ENCODE results near the gene CRYL1.

Gene CRYL1

DNA sequence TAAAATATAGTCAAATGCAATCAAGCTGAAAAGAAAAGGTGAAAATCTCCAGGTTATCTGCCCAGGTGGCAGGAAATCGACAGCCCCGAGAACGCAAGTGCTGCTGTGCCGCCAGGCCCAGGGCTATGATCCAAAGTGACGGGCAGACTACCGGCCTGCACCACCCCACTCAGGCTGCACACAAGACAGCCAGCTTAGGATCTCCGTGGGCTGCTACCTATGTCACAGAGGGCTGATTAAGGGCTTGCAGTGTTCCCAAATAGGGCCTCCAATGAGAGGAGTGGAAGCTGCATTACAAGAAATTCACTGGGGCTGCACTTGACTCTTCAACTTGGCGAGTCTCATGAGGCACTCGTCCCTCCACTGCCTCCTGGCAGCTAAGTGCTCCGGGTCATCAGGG, 121.8 kb downstream of the CRYL1 start:
- peaks cover 3% of the 10 kb centered on the region for H3K9me3 Mint-ChIP-seq
- peaks cover 4% of the 10 kb centered on the region for H3K27me3 Mint-ChIP-seq (ENCODE audit: low read depth)
- H3K4me3 Mint-ChIP-seq, result no peak overlapping the region
- H3K36me3 Mint-ChIP-seq (ENCODE audit: low read depth), result peaks cover 12% of the 10 kb centered on the region
- H3K27ac Mint-ChIP-seq, result no peak overlapping the region
- H3K4me1 Mint-ChIP-seq (ENCODE audit: low read depth), result peaks cover 20% of the 10 kb centered on the region

DNA sequence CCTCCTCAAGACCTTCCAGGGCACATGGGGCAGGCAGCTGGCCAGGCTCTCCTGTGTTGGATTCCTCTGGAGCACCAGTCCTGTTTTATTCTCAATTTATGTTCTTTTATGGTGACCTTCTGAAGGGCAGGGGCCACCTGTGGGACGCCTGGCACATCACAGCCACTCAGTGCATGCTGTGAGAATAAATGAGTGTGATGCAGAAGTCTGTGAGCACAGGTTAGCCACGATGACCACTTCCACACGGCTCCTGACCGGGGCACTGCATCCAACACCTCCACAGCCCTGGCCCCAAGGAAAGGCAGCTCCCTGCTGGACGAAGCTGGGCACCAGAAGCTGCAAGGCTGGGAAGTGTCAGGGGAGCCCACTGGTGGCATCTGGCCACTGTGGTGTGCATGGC, 122.8 kb downstream of the CRYL1 start:
- Mint-ChIP-seq H3K4me1 (ENCODE audit: low read depth) (peaks cover 20% of the 10 kb centered on the region), H3K9me3 (peaks cover 3% of the 10 kb centered on the region), H3K36me3 (ENCODE audit: low read depth) (peaks cover 10% of the 10 kb centered on the region), H3K27me3 (ENCODE audit: low read depth) (peaks cover 4% of the 10 kb centered on the region), H3K4me3 (no peak overlapping the region), H3K27ac (no peak overlapping the region)

DNA sequence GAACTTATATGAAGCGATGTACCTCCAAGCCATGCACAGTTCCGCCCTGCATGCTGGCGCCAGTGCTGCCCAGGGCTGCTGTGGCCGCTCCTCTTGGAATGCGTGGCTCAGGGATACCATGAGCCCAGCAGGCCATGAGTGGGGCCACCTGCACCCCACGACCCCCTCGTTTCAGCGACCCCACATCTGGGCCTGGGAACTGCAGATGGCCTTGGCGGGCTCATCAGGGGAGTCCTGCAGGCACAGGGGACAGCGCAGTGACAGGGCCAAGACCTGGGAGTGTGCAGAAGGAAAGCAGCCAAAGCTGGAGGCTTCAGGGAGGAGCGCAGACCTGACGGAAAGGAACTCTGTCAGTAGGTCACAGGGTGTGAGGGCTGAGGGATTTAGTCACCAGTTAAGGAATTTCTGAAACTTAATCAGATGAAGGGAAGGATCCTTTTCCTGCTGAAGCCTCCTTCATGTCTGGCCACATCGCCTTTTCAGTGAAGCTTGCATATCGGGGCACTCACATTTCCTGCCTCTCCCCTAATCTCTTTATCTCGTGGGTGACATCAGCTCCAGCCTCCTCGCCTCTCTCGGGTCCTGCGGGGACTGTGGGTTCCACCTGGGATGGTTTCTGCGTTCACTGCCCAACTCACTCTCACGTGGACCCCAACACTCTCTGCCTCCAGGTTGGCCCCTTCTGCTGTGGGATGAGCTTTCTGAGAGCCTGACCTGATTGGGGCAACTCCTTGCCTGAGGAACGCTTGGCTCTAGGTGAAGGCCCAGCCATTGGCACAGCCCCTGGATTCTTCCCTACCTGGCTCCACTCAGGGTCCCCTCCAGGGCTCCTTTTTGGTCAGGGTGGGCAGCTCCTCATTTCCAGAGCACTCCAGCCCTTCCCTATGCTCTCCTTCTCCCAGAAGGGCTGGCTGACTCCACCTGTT, 123.5 kb downstream of the CRYL1 start:
- H3K4me1 Mint-ChIP-seq (ENCODE audit: low read depth), result peaks cover 17% of the 10 kb centered on the region
- H3K27ac Mint-ChIP-seq, result no peak overlapping the region
- H3K36me3 Mint-ChIP-seq (ENCODE audit: low read depth), result peaks cover 5% of the 10 kb centered on the region
- H3K27me3 Mint-ChIP-seq (ENCODE audit: low read depth), result no peaks in the 10 kb centered on the region
- H3K9me3 Mint-ChIP-seq, result no peaks in the 10 kb centered on the region
- no peak overlapping the region for H3K4me3 Mint-ChIP-seq

DNA sequence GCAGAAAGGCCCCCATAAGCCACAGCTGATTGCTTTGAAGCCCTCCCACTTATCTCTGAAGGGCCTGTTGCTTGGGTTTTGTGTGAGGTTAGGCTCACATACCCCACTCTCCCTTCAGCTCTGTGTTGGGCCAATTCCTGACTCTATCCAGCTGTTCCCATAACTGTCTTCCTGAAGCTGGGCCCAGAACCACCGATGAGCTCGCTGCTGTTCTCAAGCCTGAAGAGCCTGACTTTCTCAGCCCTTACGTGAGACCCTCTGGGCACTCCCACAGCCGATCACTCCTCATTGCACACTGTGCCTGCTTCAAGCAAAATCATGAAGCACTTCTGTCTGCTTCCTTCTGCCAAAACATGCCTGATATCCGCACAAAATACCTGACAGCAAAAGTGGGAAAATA, 124.1 kb downstream of the CRYL1 start:
- Mint-ChIP-seq H3K27me3 (ENCODE audit: low read depth) (no peaks in the 10 kb centered on the region), H3K4me3 (no peak overlapping the region), H3K27ac (no peak overlapping the region)

DNA sequence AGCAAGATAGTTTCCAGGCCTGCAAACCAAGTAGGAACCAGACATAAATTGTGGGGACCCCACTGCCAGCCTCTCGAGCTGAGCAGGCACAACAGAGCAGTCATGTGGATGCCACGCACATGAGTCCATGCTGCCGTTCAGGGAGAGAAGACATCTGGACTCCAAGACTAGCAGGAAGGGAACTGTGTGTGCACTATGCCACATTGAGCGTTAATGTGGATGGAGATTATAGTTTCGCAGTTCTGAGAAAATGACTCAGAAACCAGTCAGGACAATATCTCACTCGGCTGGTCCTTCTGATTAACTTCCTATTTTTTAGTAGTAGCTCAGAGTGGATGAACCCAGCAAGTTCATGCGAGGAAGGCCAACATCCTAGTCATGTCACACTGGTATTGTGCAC, 124.9 kb downstream of the CRYL1 start:
- peaks cover 5% of the 10 kb centered on the region for H3K36me3 Mint-ChIP-seq (ENCODE audit: low read depth)
- peaks cover 17% of the 10 kb centered on the region for H3K4me1 Mint-ChIP-seq (ENCODE audit: low read depth)
- no peaks in the 10 kb centered on the region for H3K27me3 Mint-ChIP-seq (ENCODE audit: low read depth)

More for the DNA sequence above, 124.1 kb downstream of the CRYL1 start:
- peaks cover 5% of the 10 kb centered on the region for H3K36me3 Mint-ChIP-seq (ENCODE audit: low read depth)
- H3K9me3 Mint-ChIP-seq, result no peaks in the 10 kb centered on the region
- peaks cover 17% of the 10 kb centered on the region for H3K4me1 Mint-ChIP-seq (ENCODE audit: low read depth)

DNA sequence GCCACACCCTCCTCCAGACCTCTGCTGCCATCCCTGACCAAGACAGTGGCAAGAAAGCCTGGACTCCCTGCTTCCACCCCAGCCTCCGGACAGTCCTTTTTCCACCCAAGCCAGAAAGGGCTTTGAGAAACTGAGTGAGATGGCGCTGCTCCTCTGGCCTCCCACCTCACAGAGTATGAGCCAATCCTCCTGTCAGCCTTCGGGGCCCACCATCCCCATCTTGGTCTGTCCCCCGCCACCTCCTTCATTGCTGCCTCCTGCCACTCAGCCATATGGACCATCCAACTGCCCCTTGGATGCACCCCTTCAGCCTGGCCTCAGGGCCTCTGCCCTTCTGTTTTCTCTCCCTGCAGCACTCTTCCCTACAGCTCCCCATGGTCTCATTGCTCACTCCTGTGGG, 125.7 kb downstream of the CRYL1 start:
- H3K36me3 Mint-ChIP-seq (ENCODE audit: low read depth), result peaks cover 5% of the 10 kb centered on the region
- no peak overlapping the region for H3K4me3 Mint-ChIP-seq
- H3K4me1 Mint-ChIP-seq (ENCODE audit: low read depth), result peaks cover 14% of the 10 kb centered on the region
- no peak overlapping the region for H3K27ac Mint-ChIP-seq
- no peaks in the 10 kb centered on the region for H3K9me3 Mint-ChIP-seq
- H3K27me3 Mint-ChIP-seq (ENCODE audit: low read depth), result no peaks in the 10 kb centered on the region

More for the DNA sequence above, 124.9 kb downstream of the CRYL1 start:
- H3K27ac Mint-ChIP-seq, result no peak overlapping the region
- H3K9me3 Mint-ChIP-seq, result no peaks in the 10 kb centered on the region
- no peak overlapping the region for H3K4me3 Mint-ChIP-seq

DNA sequence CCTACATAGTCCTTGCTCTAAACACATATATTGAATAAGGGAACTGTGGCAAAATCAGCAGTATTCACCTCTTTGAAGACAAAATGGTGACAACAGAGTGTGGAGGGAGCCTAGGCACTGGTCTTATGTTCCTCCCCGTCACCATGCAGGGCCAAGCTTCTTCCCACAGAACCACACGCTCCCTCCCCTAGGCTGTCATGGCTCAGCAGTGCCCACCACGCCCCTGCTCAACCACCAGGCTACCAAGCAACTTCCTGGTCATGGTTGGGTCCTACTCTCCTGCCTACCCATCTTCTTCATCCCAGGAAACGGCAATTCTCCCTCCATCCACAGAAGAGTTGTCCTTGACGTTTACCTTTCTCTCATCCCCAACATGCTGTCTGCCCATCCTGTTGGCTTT, 126.1 kb downstream of the CRYL1 start:
- Mint-ChIP-seq H3K27me3 (ENCODE audit: low read depth) (no peaks in the 10 kb centered on the region), H3K27ac (no peak overlapping the region)

DNA sequence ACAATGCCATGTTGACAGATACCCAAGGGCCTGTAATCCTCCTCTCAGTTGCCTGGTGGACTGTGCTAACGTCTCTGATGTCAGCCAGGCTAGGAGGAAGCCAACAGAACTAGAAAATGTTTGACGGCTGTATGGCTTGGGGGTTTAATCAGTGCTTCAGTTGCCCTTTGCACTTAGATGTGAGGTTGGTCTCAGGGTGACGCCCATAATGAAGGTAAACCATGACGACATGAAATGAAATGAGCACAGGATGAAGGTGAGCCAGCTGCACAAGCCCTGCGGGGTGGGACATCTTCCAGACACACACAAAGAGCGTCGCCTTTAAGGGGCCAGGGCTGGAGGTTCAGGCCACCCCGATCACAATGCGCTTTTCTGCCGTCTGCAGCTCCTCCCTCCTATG, 127.2 kb downstream of the CRYL1 start:
- Mint-ChIP-seq H3K4me3 (no peak overlapping the region), H3K27me3 (ENCODE audit: low read depth) (no peaks in the 10 kb centered on the region), H3K27ac (no peak overlapping the region), H3K4me1 (ENCODE audit: low read depth) (peaks cover 14% of the 10 kb centered on the region), H3K36me3 (ENCODE audit: low read depth) (peaks cover 2% of the 10 kb centered on the region), H3K9me3 (no peaks in the 10 kb centered on the region)

More for the DNA sequence above, 126.1 kb downstream of the CRYL1 start:
- Mint-ChIP-seq H3K4me3 (no peak overlapping the region), H3K9me3 (no peaks in the 10 kb centered on the region), H3K4me1 (ENCODE audit: low read depth) (peaks cover 14% of the 10 kb centered on the region), H3K36me3 (ENCODE audit: low read depth) (peaks cover 5% of the 10 kb centered on the region)

DNA sequence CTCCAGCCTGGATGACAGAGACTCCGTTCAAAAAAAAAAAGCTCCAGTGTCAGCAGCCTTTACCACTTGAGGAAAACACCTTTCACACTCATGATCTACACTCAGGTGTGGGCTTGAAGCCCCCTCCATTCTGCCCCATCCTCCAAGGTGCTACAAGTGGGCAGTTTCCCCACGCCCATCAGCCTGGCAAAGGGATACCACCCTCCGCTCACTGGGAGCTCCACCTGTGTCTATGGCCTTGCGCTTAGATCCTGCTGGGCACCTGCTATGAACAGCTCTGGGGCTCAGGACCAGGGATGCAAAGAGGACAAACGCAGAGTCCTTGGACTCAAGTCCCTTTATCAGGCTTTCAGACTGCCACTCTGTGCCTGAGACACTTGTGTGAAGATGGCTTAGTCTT, 127.8 kb downstream of the CRYL1 start:
- H3K9me3 Mint-ChIP-seq, result no peaks in the 10 kb centered on the region
- no peak overlapping the region for H3K4me3 Mint-ChIP-seq

DNA sequence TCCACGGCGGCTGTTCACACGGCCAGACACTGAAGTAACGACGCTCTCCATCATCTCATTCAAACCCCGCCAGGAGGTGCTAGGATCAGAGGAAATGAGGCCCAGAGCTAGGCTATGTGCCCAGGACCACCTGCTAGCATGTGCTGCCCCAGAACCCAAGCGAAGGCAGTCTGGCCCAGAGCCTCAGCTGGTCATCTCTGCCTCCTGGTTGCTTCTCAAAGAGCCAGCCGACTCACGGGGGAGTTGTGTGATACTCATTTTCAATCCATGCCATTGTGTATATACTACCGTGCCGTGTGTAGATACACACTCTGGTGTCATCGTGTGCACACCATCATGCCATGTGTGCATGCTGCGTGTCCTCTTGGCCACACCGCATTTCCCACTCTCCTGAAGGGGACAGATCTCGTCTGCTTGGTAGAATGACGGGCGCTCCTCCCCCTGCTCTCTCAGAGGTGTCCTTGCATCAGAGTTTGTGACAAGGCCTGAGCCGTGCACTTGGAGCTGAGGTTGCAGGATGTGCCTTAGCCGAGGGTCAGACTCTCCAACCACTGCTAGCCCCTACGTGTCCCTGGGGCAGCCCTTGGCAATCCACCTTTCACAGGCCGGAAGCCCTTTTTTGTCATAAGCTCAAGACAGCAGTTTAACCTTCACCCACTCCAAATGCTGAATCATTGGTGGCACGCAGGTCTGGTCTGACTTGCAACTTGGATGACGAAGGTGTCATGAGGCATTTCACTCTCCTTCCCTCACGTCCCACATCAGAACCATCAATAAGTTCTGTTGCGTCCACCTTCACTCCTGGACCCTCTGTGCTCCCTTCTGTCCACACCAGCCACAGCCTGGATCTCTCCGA, 130.4 kb downstream of the CRYL1 start:
- no peaks in the 10 kb centered on the region for H3K9me3 Mint-ChIP-seq
- no peaks in the 10 kb centered on the region for H3K27me3 Mint-ChIP-seq (ENCODE audit: low read depth)
- H3K36me3 Mint-ChIP-seq (ENCODE audit: low read depth), result peaks cover 2% of the 10 kb centered on the region
- no peak overlapping the region for H3K27ac Mint-ChIP-seq
- no peak overlapping the region for H3K4me3 Mint-ChIP-seq
- H3K4me1 Mint-ChIP-seq (ENCODE audit: low read depth), result peaks cover 2% of the 10 kb centered on the region

More for the DNA sequence above, 127.8 kb downstream of the CRYL1 start:
- peaks cover 2% of the 10 kb centered on the region for H3K36me3 Mint-ChIP-seq (ENCODE audit: low read depth)
- peaks cover 13% of the 10 kb centered on the region for H3K4me1 Mint-ChIP-seq (ENCODE audit: low read depth)
- H3K27ac Mint-ChIP-seq, result no peak overlapping the region
- H3K27me3 Mint-ChIP-seq (ENCODE audit: low read depth), result no peaks in the 10 kb centered on the region

DNA sequence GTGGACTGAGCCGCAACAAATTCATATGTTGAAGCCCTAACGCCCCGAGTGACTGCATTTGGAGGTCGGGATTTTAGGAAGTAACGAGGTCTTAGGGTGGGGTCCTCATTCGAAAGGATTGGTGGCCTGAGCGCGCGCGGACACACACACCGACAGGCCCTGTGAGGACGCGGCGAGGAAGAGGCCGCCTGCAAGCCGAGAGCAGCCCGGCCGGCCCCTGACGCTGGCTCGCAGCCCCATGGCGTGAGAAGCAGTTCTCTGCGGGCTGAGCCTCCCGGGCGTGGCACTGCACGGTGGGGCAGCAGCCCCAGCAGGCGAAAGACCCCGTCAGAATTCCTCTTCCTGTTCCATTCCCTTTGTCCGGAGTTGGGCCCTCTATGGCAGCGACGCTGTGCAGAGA, 131.2 kb downstream of the CRYL1 start:
- H3K36me3 Mint-ChIP-seq (ENCODE audit: low read depth), result no peaks in the 10 kb centered on the region
- no peaks in the 10 kb centered on the region for H3K4me1 Mint-ChIP-seq (ENCODE audit: low read depth)
- no peaks in the 10 kb centered on the region for H3K27me3 Mint-ChIP-seq (ENCODE audit: low read depth)
- H3K9me3 Mint-ChIP-seq, result no peaks in the 10 kb centered on the region
- H3K4me3 Mint-ChIP-seq, result no peak overlapping the region
- H3K27ac Mint-ChIP-seq, result no peak overlapping the region

DNA sequence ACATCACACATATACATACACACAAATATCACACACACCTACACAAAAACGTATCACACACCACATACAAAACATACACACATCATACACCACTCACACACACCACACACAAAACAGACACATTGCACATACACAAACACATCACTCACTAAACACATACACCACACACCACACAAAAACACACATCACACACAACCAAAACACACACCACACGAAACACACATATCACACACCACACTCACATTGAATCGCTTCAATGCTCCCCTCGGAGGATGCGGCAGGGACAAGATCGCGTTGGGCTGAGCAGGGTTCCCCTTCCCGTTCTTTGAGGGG, 131.5 kb downstream of the CRYL1 start:
- H3K4me1 Mint-ChIP-seq (ENCODE audit: low read depth), result no peaks in the 10 kb centered on the region
- H3K4me3 Mint-ChIP-seq, result no peak overlapping the region
- H3K27ac Mint-ChIP-seq, result no peak overlapping the region
- H3K36me3 Mint-ChIP-seq (ENCODE audit: low read depth), result no peaks in the 10 kb centered on the region
- no peaks in the 10 kb centered on the region for H3K9me3 Mint-ChIP-seq
- no peaks in the 10 kb centered on the region for H3K27me3 Mint-ChIP-seq (ENCODE audit: low read depth)

DNA sequence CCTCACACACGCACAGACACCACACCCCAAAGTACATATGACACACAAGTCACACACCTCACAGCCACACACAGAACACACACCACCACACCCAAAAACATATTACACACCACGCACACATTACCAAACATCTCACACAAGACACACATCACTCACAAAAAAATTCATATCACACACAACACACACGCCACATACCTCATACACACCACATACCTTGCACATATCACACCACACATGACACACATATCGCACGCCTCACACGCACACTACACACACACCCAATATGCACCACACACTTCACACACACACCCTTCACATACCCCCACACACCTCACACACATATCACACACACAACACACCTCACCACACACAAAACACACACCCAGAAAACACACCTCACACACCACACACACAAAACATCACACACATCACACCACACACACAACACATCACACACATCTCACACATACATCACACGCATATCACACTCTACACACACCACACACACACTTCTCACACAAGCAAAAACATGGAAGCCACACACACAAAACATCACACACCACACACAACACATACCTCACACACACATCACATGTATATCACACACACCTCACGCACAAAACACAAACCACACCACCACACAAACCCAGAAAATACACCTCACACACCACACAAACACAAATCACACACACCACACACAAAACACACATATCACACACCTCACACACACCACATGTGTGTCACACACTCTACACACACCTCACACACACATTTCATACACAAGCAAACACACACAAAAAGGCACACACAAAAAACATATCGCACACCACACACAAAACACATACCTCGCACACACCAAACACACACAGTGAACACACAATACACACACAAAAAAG, 132.1 kb downstream of the CRYL1 start:
- no peak overlapping the region for H3K27ac Mint-ChIP-seq

DNA sequence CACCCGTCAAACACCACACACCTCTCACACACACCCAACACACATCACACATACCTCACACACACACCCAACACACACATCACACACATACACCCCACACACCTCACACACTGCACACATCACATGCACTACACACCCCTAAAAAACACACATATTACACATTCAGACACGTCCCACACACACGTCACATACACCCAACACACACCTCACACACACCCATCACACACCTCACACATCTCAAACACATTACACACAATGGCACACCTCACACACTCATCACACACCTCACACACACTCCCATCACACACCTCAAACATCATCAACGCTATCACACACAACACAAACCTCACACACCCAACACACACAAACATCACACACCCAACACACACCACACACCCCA, 133.1 kb downstream of the CRYL1 start:
- Mint-ChIP-seq H3K27ac (no peak overlapping the region), H3K9me3 (no peaks in the 10 kb centered on the region), H3K4me3 (no peak overlapping the region), H3K4me1 (ENCODE audit: low read depth) (peaks cover 10% of the 10 kb centered on the region), H3K36me3 (ENCODE audit: low read depth) (no peaks in the 10 kb centered on the region), H3K27me3 (ENCODE audit: low read depth) (no peaks in the 10 kb centered on the region)

More for the DNA sequence above, 132.1 kb downstream of the CRYL1 start:
- no peaks in the 10 kb centered on the region for H3K36me3 Mint-ChIP-seq (ENCODE audit: low read depth)
- no peak overlapping the region for H3K4me3 Mint-ChIP-seq
- peaks cover 1% of the 10 kb centered on the region for H3K4me1 Mint-ChIP-seq (ENCODE audit: low read depth)
- H3K9me3 Mint-ChIP-seq, result no peaks in the 10 kb centered on the region
- no peaks in the 10 kb centered on the region for H3K27me3 Mint-ChIP-seq (ENCODE audit: low read depth)
